Uterus (tissue), 2 donors: ENCODE measurements around the gene DIRAS1.

Source experiments
- POLR2A ChIP-seq, 2 donors: fragments of 450-650 bp; IDR thresholded peaks; one replicate each; pipeline ENCODE4 v1.6.1; 2016; ENCODE audit warnings: antibody characterized with exemption in 2 of 2, mild to moderate bottlenecking in 1 of 2, moderate library complexity in 1 of 2
- TF ChIP-seq, protein P1 (sequence below), 4 experiments: fragments of 200-600 bp in 2 of 4; fragments of 450-650 bp in 2 of 4; sonication (generic) in 2 of 4; IDR thresholded peaks; one replicate each; pipeline ENCODE4 v1.5.1; 2016 to 2019; ENCODE audit warnings: antibody characterized with exemption in 4 of 4, mild to moderate bottlenecking in 2 of 4, moderate library complexity in 1 of 4

DNA sequence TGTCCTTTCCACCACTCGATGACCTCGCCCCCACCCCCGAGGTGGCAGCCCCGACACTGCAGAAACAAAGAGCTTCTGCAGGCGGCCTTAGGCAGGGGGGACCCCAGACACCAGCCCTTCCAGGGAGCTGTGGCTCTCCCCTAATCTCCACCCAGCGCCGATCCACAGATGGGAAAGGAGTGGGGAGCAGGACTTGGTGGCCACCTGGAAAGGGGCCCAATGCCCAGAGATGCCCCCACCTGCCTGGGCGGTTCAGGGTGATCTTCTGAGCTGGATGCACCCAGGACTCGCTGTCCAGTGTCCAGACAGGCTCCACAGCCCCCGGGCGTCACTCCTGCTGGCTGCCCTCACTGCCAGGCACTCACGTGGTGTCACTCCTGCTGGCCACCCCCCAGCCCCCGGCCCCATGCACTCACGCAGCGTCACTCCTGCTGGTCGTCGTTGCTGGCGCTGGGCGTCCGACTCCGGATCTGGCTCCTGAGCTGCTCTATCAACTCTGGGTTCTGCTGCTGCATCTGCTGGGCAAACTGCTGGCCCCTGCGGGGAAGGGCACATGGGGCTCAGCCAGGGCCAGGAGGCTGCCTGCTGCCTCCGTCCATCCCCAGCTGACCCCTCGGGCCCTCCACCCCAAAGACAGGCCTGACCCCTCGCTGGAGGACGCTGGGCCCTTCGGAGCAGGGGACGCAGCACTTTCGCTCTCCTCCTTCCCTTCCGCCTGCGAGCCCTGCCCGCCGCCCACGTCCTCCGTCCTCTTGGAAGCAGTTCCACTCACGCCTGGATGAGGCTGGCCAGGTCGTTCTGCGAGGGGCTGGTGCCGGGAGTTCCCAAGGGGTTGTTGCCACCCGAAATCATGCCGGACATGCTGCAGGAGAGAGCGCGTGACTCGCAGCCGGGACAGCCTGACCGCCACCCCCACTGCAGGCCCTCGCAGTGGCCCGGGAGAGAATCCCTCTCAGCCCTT is 36.0 kb upstream of the DIRAS1 start:
- TF ChIP-seq, protein P1, sequence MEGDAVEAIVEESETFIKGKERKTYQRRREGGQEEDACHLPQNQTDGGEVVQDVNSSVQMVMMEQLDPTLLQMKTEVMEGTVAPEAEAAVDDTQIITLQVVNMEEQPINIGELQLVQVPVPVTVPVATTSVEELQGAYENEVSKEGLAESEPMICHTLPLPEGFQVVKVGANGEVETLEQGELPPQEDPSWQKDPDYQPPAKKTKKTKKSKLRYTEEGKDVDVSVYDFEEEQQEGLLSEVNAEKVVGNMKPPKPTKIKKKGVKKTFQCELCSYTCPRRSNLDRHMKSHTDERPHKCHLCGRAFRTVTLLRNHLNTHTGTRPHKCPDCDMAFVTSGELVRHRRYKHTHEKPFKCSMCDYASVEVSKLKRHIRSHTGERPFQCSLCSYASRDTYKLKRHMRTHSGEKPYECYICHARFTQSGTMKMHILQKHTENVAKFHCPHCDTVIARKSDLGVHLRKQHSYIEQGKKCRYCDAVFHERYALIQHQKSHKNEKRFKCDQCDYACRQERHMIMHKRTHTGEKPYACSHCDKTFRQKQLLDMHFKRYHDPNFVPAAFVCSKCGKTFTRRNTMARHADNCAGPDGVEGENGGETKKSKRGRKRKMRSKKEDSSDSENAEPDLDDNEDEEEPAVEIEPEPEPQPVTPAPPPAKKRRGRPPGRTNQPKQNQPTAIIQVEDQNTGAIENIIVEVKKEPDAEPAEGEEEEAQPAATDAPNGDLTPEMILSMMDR (IDR thresholded peaks at IDR 0.05), result no peak
- no peak for TF ChIP-seq POLR2A (IDR thresholded peaks at IDR 0.05)
